Pancreas (tissue), 10 donors: ENCODE measurements around the gene PEX14. TPM values are rescaled to one million over a fixed set of nuclear protein-coding genes. Genes with fewer than 3 reads are reported as not detected.

Experiments
- ATAC-seq, 4 donors: fragments of 200-7000 bp; cut with Tn5 transposase; one replicate each; pipeline versions ENCODE4 v1.8.0 to v1.9.1; 2020; ENCODE audit warnings: mild to moderate bottlenecking in 4 of 4, moderate library complexity in 4 of 4
- DNase-seq, 6 donors: peaks; one replicate each; pipeline ENCODE4 v3.0.0-alpha.2; 2020
- FAIRE-seq: peaks from 2 replicates; lab custom pipeline; 2012; peaks lifted over from hg19 to GRCh38; lab: Jason Lieb, UNC
- H3K27ac ChIP-seq, 4 donors: fragments of 200-600 bp; sonication (generic); 1 replicate in 3 of 4; 2 replicates in 1 of 4; pipeline versions ENCODE4 v1.5.0 to v1.8.0; 2020
- H3K27me3 ChIP-seq, 4 donors: fragments of 200-600 bp; one replicate each; pipeline ENCODE4 v1.8.0; 2021
- H3K36me3 ChIP-seq, 3 donors: fragments of 200-600 bp; sonication (generic) in 1 of 3; one replicate each; pipeline versions ENCODE4 v1.5.0 to v1.8.0; 2020 to 2021
- H3K4me1 ChIP-seq, 3 donors: fragments of 200-600 bp; one replicate each; pipeline ENCODE4 v1.8.0; 2021
- H3K4me3 ChIP-seq, 4 donors: fragments of 200-600 bp; sonication (generic) in 2 of 4; one replicate each; pipeline versions ENCODE4 v1.5.0 to v1.8.0; 2020 to 2021
- H3K9me3 ChIP-seq, 4 donors: fragments of 200-600 bp; one replicate each; pipeline ENCODE4 v1.8.0; 2021
- CTCF ChIP-seq, 4 donors: fragments of 200-600 bp; sonication (generic) in 3 of 4; IDR thresholded peaks; one replicate each; pipeline versions ENCODE4 v1.5.0 to v1.8.0; 2021; ENCODE audit warnings: antibody characterized with exemption in 4 of 4
- WGBS, 2 donors: extraction: QIAGEN DNeasy Blood & Tissue Kit; methylation state at CpG; one replicate each; pipeline ENCODE4 v1.1.7; 2013; 5-methylcytosine and 5-hydroxymethylcytosine counted together
- intact Hi-C, 3 donors: fragments of 100-400 bp; cut with DNase I; formaldehyde crosslinking; loops; one replicate each; pipeline versions ENCODE4 v1.11.1 to v1.14.2; 2022
- polyA plus RNA-seq, 2 donors: library from polyadenylated mRNA; stranded (reverse); fragments of 200-250 nt; gene quantifications; one replicate each; pipeline ENCODE4 v1.2.3, GENCODE V29; 2013
- total RNA-seq, 6 donors: library from RNA; stranded (reverse); fragmentation: NEBNext Ultra II Directional in 4 of 6; extraction: Animal tissue kit (Norgen Biotek cat#: 25700) in 4 of 6; gene quantifications; one replicate each; pipeline versions ENCODE4 v1.2.1 to v1.2.4, GENCODE V29; 2021 to 2023
- donor health status: healthy with polysubstance abuse.
- donor health status: DM: no; HTN: no; CAD: no; lungs with moderate emphysema.
- donor health status: DM: no; HTN: no; CAD: no.
- donor health status: control.
- donor health status: control.
- donor health status: Bipolar disorder and iron deficiency.
- donor health status: DM: yes; HTN: yes; CAD: no.
- donor health status: DM: no; HTN: no; CAD: no.
- donor health status: DM: no; HTN: no; CAD: no.
- donor health status: DM: yes; HTN: yes; CAD: no.

The PEX14 gene
- total and polyA plus RNA-seq, 8 donors: 6.0 to 12.8 (median 8.2) TPM

- no peaks in the 10 kb centered on the region for H3K4me1 ChIP-seq
- 93 to 94% methylated on average over 32 of the region's 32 CpGs for WGBS, 2 donors
- DNase-seq (no peak), FAIRE-seq (no peak), ATAC-seq (no peak)
- H3K27me3 ChIP-seq: no peaks in the 10 kb centered on the region
- intact Hi-C loops: no loop called here
- no peak for TF ChIP-seq CTCF (IDR thresholded peaks at IDR 0.05)
- H3K9me3 ChIP-seq: no peaks in the 10 kb centered on the region
- H3K4me3 ChIP-seq: no peak overlapping the region
- no peak overlapping the region for H3K27ac ChIP-seq
- H3K36me3 ChIP-seq: peaks cover 2 to 29% (median 10%) of the 10 kb centered on the region in 3 donors
Observed at GRCh38 chr1:10644307-10645128, 169.8 kb downstream of the PEX14 start.

- Histone ChIP-seq H3K9me3 (no peaks in the 10 kb centered on the region), H3K4me1 (no peaks in the 10 kb centered on the region), H3K36me3 (peaks cover 2 to 23% (median 6%) of the 10 kb centered on the region in 3 donors), H3K27me3 (no peaks in the 10 kb centered on the region), H3K4me3 (no peak overlapping the region), H3K27ac (no peak overlapping the region)
- intact Hi-C loops: no loop called here
- ATAC-seq (peak in 1 of 4 donors; percentile 28), DNase-seq (no peak), FAIRE-seq (no peak)
- no peak for TF ChIP-seq CTCF (IDR thresholded peaks at IDR 0.05)
- 81 to 89% methylated on average over 12 of the region's 12 CpGs for WGBS, 2 donors
Observed at GRCh38 chr1:10646347-10646861, 171.7 kb downstream of the PEX14 start.

- ATAC-seq: no peak
- no peaks in the 10 kb centered on the region for H3K4me1 ChIP-seq
- H3K9me3 ChIP-seq: no peaks in the 10 kb centered on the region
- DNase-seq: no peak
- no peaks in the 10 kb centered on the region for H3K27me3 ChIP-seq
- H3K4me3 ChIP-seq: no peak overlapping the region
- WGBS, 2 donors: 94 to 96% methylated on average over 37 to 38 of the region's 38 CpGs
- peaks cover 2 to 20% (median 4%) of the 10 kb centered on the region in 3 donors for H3K36me3 ChIP-seq
- no peak overlapping the region for H3K27ac ChIP-seq
- FAIRE-seq: no peak
- TF ChIP-seq CTCF (IDR thresholded peaks at IDR 0.05): no peak
- intact Hi-C loops: no loop called here
Observed at GRCh38 chr1:10647414-10648170, 172.8 kb downstream of the PEX14 start.

- Histone ChIP-seq H3K27ac (no peak overlapping the region), H3K9me3 (no peaks in the 10 kb centered on the region), H3K4me1 (no peaks in the 10 kb centered on the region), H3K27me3 (no peaks in the 10 kb centered on the region), H3K36me3 (peaks cover 2 to 12% (median 3%) of the 10 kb centered on the region in 3 donors), H3K4me3 (no peak overlapping the region)
- ATAC-seq (no peak), DNase-seq (no peak), FAIRE-seq (no peak)
- TF ChIP-seq CTCF (IDR thresholded peaks at IDR 0.05): no peak
- intact Hi-C loops: no loop called here
- WGBS, 2 donors: 87 to 93% methylated on average over 32 of the region's 32 CpGs
Observed at GRCh38 chr1:10648689-10649516, 174.2 kb downstream of the PEX14 start.
